Small intestine (tissue), 7 donors: ENCODE data around the gene HLA-DMA. TPM values are rescaled to one million over a fixed set of nuclear protein-coding genes. Genes with fewer than 3 reads are reported as not detected.

Experiments
- DNase-seq, 2 donors: peaks; one replicate each; pipeline versions ENCODE4 v3.0.0 to v3.0.0-alpha.2; 2013
- FAIRE-seq: peaks from 2 replicates; lab custom pipeline; 2012; peaks lifted over from hg19 to GRCh38; lab: Jason Lieb, UNC
- H3K27ac ChIP-seq, 3 donors: one replicate each; pipeline ENCODE4 v1.5.1; 2013; ENCODE audit warnings: low read length in 2 of 3, mild to moderate bottlenecking in 2 of 3, control low read depth in 1 of 3, inconsistent platforms in 1 of 3, low read depth in 1 of 3, moderate library complexity in 1 of 3
- H3K27me3 ChIP-seq, 3 donors: one replicate each; pipeline ENCODE4 v1.6.1; 2013; ENCODE audit warnings: low read length in 3 of 3, inconsistent platforms in 1 of 3; ENCODE audit not compliant: control insufficient read depth in 3 of 3, insufficient read depth in 3 of 3
- H3K36me3 ChIP-seq, 3 donors: one replicate each; pipeline ENCODE4 v1.6.1; 2013; ENCODE audit warnings: low read length in 3 of 3, inconsistent platforms in 1 of 3, low read depth in 1 of 3, mild to moderate bottlenecking in 1 of 3, moderate library complexity in 1 of 3; ENCODE audit not compliant: control insufficient read depth in 3 of 3, insufficient read depth in 2 of 3
- H3K4me1 ChIP-seq, 3 donors: one replicate each; pipeline ENCODE4 v1.6.1; 2013; ENCODE audit warnings: low read length in 2 of 3, inconsistent platforms in 1 of 3, low read depth in 1 of 3, mild to moderate bottlenecking in 1 of 3, moderate library complexity in 1 of 3; ENCODE audit not compliant: control insufficient read depth in 3 of 3, insufficient read depth in 2 of 3
- H3K4me3 ChIP-seq, 3 donors: one replicate each; pipeline ENCODE4 v1.5.1; 2013; ENCODE audit warnings: low read length in 3 of 3, control low read depth in 1 of 3, inconsistent platforms in 1 of 3, low read depth in 1 of 3, mild to moderate bottlenecking in 1 of 3, moderate library complexity in 1 of 3
- H3K9me3 ChIP-seq, 2 donors: one replicate each; pipeline ENCODE4 v1.6.1; 2013; ENCODE audit warnings: low read depth in 1 of 2, low read length in 1 of 2; ENCODE audit not compliant: control insufficient read depth in 2 of 2, insufficient read depth in 1 of 2
- WGBS, 3 donors: extraction: QIAGEN DNeasy Blood & Tissue Kit; methylation state at CpG; one replicate each; pipeline ENCODE4 v1.1.7; 2013; 5-methylcytosine and 5-hydroxymethylcytosine counted together
- polyA plus RNA-seq, 4 donors: library from polyadenylated mRNA; stranded (reverse) in 3 of 4; unstranded in 1 of 4; fragments of 200-250 nt in 3 of 4; fragments of 120-200 nt in 1 of 4; gene quantifications; one replicate each; pipeline versions ENCODE4 v1.2.1 to v1.2.3, GENCODE V29; 2013
- donor health status: healthy with polysubstance abuse.
- donor health status: control.
- donor health status: control.
- donor health status: Bipolar disorder and iron deficiency.
- donor health status: healthy.

The HLA-DMA gene
- polyA plus RNA-seq, 4 donors = 24.5 to 111 (median 68.5) TPM

DNA sequence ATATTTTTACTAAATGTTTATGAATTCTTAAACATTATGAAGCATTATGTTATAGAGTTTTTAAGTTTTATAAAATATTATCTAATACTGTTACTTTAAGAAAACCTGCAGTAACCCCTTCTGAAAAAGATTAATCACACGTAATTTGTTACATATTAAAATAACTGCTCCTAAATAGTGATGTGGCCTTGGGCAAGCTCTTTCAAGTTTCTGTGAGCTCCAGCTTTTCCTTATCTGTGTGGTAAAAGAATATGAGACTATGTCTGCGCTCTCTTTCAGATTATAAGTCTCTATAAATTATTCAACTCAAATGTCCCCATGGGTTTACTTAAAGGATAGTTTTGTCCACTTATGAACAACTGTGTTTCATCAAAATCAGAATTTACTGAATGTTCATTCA, 44.0 kb downstream of the HLA-DMA start:
- 23 to 53% (median 31%) methylated on average over 2 of the region's 2 CpGs for WGBS, 3 donors
- Histone ChIP-seq H3K9me3 (no peaks in the 10 kb centered on the region), H3K4me1 (no peaks in the 10 kb centered on the region), H3K27ac (no peak overlapping the region), H3K4me3 (no peak overlapping the region), H3K36me3 (no peaks in the 10 kb centered on the region), H3K27me3 (peaks cover 0 to under 1% (median 0%) of the 10 kb centered on the region in 3 donors)
- DNase-seq = no peak
- no peak for FAIRE-seq

DNA sequence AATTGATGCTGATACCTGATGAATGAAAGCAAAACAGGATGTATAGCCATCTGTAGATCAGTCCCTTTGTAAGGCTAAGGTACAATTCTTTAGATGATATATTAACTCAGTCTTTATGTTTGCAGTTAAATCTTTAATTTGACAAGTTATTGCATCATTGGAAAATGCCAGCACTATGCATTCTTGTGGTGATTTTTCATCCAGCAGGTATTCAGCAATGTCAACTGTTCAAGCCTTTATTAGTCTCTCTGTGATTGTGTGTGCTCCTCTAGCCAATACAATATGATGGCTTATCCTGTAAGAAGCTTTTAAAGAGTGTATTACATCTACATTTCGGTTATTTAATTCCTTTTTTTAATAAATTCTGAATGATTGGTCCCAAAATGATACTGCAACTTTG, 46.4 kb downstream of the HLA-DMA start:
- WGBS, 3 donors = 71 to 84% (median 73%) methylated on average over 1 of the region's 1 CpG
- DNase-seq = no peak

DNA sequence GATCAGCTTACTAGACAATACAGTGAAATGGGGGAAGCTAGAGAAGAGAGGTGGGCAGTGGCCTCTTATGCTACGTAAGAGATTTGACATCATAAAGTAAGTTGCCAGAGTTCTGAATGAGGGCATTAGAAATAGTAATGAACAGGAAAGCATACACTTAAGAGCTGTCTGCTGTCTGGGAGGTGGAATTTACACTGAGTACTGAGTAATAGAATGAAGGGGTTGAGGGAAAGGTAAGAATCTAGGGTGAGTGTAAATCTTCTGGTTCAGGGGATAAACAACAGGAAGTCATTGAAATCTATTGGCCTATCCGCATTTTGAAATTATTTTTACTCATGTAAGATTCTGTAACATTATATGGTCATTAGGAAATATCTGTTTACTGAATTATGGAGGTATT, 47.8 kb downstream of the HLA-DMA start:
- no peak overlapping the region for H3K27ac ChIP-seq
- DNase-seq (no peak), FAIRE-seq (no peak)
- no peaks in the 10 kb centered on the region for H3K9me3 ChIP-seq
- H3K27me3 ChIP-seq = no peaks in the 10 kb centered on the region
- H3K4me3 ChIP-seq = no peak overlapping the region
- H3K4me1 ChIP-seq = no peaks in the 10 kb centered on the region
- 78 to 97% (median 84%) methylated on average over 2 of the region's 2 CpGs for WGBS, 3 donors
- H3K36me3 ChIP-seq = peaks cover 0 to 2% (median 0%) of the 10 kb centered on the region in 3 donors

More for the DNA sequence above, 46.4 kb downstream of the HLA-DMA start:
- Histone ChIP-seq H3K27me3 (no peaks in the 10 kb centered on the region), H3K4me3 (no peak overlapping the region), H3K27ac (no peak overlapping the region), H3K9me3 (no peaks in the 10 kb centered on the region), H3K4me1 (no peaks in the 10 kb centered on the region), H3K36me3 (no peaks in the 10 kb centered on the region)
- no peak for FAIRE-seq

DNA sequence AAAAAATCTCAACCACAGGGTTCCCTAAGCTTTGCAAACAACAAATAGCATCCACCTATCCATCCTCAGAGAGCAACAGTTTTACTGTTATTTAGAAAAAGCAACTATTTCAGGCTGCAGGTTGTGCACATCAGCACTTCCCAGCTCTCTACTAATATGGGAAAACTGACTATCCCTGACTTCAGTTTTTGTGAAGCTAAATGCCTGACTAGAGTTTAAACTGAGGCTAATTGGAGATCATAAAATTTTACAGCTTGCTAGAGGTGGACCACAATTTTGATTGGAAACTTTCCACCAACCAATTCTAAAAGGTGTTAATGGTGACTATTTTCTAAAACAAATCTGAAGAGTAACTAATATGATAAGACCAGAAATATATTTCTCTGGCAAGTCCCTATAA, 48.9 kb downstream of the HLA-DMA start:
- peaks cover 0 to 2% (median 0%) of the 10 kb centered on the region in 3 donors for H3K36me3 ChIP-seq
- no peak overlapping the region for H3K27ac ChIP-seq
- H3K27me3 ChIP-seq = no peaks in the 10 kb centered on the region
- FAIRE-seq = no peak
- H3K4me1 ChIP-seq = no peaks in the 10 kb centered on the region
- DNase-seq = no peak
- no peaks in the 10 kb centered on the region for H3K9me3 ChIP-seq
- H3K4me3 ChIP-seq = no peak overlapping the region

Other genes with a start within 250 kb of the HLA-DMA start
- gene HLA-DQA2, start 211.7 kb downstream of the HLA-DMA start, polyA plus RNA-seq = 1 to 10 TPM in 1 of 4 donors, under 1 TPM in 1, not detected in 2; 0.09 to 2.0 TPM
- 1 to 10 TPM in 1 of 4 donors, under 1 TPM in 1, not detected in 2; 0.09 to 2.7 TPM for gene HLA-DQB2, start 189.6 kb downstream of the HLA-DMA start, polyA plus RNA-seq
- 1 to 10 TPM in 2 of 4 donors, under 1 TPM in 1, not detected in 1; 0.74 to 4.6 (median 2.7) TPM for gene HLA-DOB, start 136.1 kb downstream of the HLA-DMA start, polyA plus RNA-seq
- gene TAP2, start 114.4 kb downstream of the HLA-DMA start, polyA plus RNA-seq = 10 to 100 TPM; 12.9 to 51.5 (median 20.8) TPM
- 100 to 1,000 TPM in 3 of 4 donors, 10 to 100 TPM in 1; 48.0 to 329 (median 293) TPM for gene PSMB8, start 109.0 kb downstream of the HLA-DMA start, polyA plus RNA-seq
- 100 to 1,000 TPM in 2 of 4 donors, 10 to 100 TPM in 2; 20.2 to 157 (median 92.1) TPM for gene TAP1, start 99.4 kb downstream of the HLA-DMA start, polyA plus RNA-seq
- gene PSMB9, start 98.9 kb downstream of the HLA-DMA start, polyA plus RNA-seq = 100 to 1,000 TPM in 3 of 4 donors, 10 to 100 TPM in 1; 21.4 to 224 (median 211) TPM
- gene HLA-DMB, start 12.1 kb downstream of the HLA-DMA start, polyA plus RNA-seq = 10 to 100 TPM; 22.8 to 60.5 (median 29.8) TPM
- gene BRD2, start 15.5 kb upstream of the HLA-DMA start, polyA plus RNA-seq = 100 to 1,000 TPM in 1 of 4 donors, 10 to 100 TPM in 3; 76.2 to 201 (median 90.6) TPM
- 1 to 10 TPM in 2 of 4 donors, under 1 TPM in 2; 0.22 to 7.2 (median 3.3) TPM for gene HLA-DOA, start 56.5 kb upstream of the HLA-DMA start, polyA plus RNA-seq
- gene HLA-DPA1, start 120.6 kb upstream of the HLA-DMA start, polyA plus RNA-seq = 100 to 1,000 TPM in 1 of 4 donors, 10 to 100 TPM in 2, 1 to 10 TPM in 1; 9.4 to 179 (median 59.4) TPM
- 100 to 1,000 TPM in 1 of 4 donors, 10 to 100 TPM in 3; 14.3 to 150 (median 74.4) TPM for gene HLA-DPB1, start 122.9 kb upstream of the HLA-DMA start, polyA plus RNA-seq
- 1 to 10 TPM in 1 of 4 donors, under 1 TPM in 3; 0.27 to 7.5 (median 0.62) TPM for gene COL11A2, start 239.4 kb upstream of the HLA-DMA start, polyA plus RNA-seq
- 10 to 100 TPM; 26.3 to 43.2 (median 30.8) TPM for gene RXRB, start 247.6 kb upstream of the HLA-DMA start, polyA plus RNA-seq
- gene SLC39A7, start 247.8 kb upstream of the HLA-DMA start, polyA plus RNA-seq = 100 to 1,000 TPM in 2 of 4 donors, 10 to 100 TPM in 2; 38.9 to 162 (median 79.1) TPM